WERI-Rb-1 (cell line): ENCODE data around the gene SGPL1.

Source experiments
- DNase-seq: peaks from one replicate; pipeline ENCODE4 v3.0.0-alpha.2; 2020
- H3K27ac ChIP-seq: fragments of 250-450 bp; sonication (Bioruptor Pico); 2 replicates; pipeline ENCODE4 v1.5.1; 2020; ENCODE audit warnings: mild to moderate bottlenecking, moderate library complexity
- H3K27me3 ChIP-seq: fragments of 250-450 bp; sonication (Bioruptor Pico); 2 replicates; pipeline ENCODE4 v1.5.1; 2021; ENCODE audit warnings: mild to moderate bottlenecking, low read depth, moderate library complexity; ENCODE audit not compliant: insufficient read depth, severe bottlenecking
- H3K36me3 ChIP-seq: fragments of 250-450 bp; sonication (Bioruptor Pico); 2 replicates; pipeline ENCODE4 v1.5.1; 2020; ENCODE audit warnings: mild to moderate bottlenecking, moderate library complexity
- H3K4me3 ChIP-seq: 2 replicates; pipeline ENCODE4 v1.5.1; 2011; ENCODE audit warnings: low read depth, mild to moderate bottlenecking, control low read depth, low read length
- H3K9me3 ChIP-seq: fragments of 250-450 bp; sonication (Bioruptor Pico); 2 replicates; pipeline ENCODE4 v1.5.1; 2021; ENCODE audit warnings: mild to moderate bottlenecking, moderate library complexity; ENCODE audit not compliant: severe bottlenecking
- CTCF ChIP-seq: IDR thresholded peaks from 2 replicates; pipeline ENCODE4 v1.5.1; 2011; ENCODE audit warnings: low read depth, mild to moderate bottlenecking, control low read depth, inconsistent platforms, low read length

The SGPL1 gene

DNA sequence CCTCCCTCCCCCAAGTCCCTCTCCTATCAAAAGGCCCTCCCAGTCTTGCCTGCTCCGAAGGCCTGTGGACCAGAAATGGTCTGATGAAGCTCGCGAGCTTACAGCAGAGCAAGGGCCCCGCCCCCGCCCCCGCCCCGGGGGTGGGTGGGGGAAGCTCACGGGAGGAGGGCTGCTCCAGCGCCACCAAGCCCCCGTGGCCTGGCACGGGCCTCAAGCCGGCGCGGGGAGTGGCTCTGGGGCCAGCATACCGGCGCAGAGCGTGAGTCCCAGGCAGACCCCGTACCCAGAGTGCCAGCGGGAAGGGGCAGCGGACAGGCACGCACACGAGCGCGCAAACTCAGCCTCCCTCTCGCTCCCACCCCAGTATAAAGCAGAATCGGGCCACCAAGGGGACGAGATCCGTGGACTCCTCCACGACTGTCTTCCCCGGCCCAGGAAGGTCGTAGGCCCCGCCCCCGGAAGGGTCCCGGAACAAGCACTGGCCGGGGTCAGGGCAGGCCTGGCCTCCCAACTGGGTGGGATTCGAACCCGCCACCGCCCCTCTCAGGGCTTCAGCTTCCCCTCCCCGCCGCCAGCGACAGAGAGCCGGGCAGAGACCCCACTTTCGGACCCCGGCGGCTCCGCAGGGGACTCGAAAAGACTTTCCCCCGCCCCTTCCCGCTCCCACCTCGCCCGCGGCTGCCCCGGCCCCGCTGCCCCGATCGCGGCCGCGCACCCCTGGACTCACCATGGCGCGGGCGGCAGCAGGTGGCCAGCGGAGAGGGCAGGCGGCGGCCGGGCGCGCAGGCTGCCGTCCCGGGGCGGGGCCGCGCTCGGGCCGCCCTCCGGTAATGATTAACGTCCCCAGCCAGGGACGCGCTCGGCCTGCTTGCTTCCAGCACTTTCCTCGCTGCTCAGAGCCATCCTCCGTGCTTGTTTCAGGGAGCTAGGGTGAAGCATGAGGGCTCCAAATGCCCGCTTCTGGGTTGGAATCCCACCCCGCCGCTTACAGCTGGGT, 72.4 kb downstream of the SGPL1 start, which contains the start of gene PCBD1:
Gene PCBD1 (minus strand): TSS at position 762 of the 997 bp plus-strand sequence. CDS start 32 bp downstream, at position 730.
- Histone ChIP-seq H3K36me3 (peaks cover 31% of the 10 kb centered on the region), H3K4me3 (peak within 1 kb of the TSS; percentile 56), H3K9me3 (peaks cover 3% of the 10 kb centered on the region), H3K27me3 (no peaks in the 10 kb centered on the region), H3K27ac (peak within 1 kb of the TSS; percentile 93)
- DNase-seq, result peak; percentile 86
- TF ChIP-seq CTCF, result no peak

DNA sequence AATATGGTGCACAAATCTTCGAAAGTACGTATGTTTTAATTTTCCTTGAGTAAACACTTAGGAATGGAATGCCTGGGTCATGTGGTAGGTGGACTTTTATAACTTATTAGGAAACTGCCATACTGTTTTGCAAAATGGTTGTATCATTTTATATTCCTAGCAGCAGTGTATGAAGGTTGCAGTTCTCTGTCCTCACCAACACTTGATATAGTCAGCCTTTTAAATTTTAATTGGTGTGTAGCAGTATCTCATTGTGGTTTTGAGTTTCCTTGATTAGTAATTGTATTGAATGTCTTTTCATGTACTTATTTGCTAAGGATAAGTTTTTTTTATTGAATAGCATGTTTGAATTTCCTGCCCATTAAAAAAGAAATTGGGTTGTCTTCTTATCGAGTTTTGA, 73.5 kb downstream of the SGPL1 start:
- DNase-seq, result no peak
- TF ChIP-seq CTCF, result no peak
- H3K9me3 ChIP-seq, result peaks cover 3% of the 10 kb centered on the region
- H3K27me3 ChIP-seq, result no peaks in the 10 kb centered on the region
- H3K4me3 ChIP-seq, result no peak overlapping the region
- peak overlapping the region; percentile 2; the same call in 1 of the 2 replicates for H3K27ac ChIP-seq
- H3K36me3 ChIP-seq, result peaks cover 22% of the 10 kb centered on the region

DNA sequence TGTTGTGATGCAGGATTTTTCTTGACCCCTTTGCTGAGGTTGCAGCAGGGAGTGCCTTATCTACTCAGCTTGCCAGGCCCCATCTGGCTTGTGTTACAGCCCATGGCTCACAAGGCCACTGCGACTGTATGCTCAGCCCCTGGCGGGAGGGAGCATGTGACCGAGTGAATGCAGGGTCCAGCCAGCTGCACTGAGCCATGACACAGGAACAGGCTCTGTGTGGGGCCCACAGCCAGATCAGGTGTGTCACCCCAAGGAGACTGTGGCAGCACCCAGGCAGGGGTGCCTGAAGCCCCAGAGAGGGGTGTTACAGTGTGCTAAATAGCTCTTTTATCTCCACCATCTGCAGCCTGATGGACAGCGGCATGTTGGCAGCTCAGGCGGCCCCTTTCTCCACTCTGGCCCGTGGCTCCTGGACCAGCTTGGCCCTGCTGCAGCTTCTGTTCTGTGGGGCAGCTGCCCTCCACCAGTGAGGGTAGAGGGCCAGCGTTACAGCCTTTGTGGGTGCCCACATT, 75.2 kb downstream of the SGPL1 start:
- TF ChIP-seq CTCF, result no peak
- Histone ChIP-seq H3K27ac (peak overlapping the region; percentile 66), H3K27me3 (no peaks in the 10 kb centered on the region), H3K36me3 (peaks cover 6% of the 10 kb centered on the region), H3K9me3 (peaks cover 6% of the 10 kb centered on the region), H3K4me3 (no peak overlapping the region)
- peak; percentile 88 for DNase-seq

DNA sequence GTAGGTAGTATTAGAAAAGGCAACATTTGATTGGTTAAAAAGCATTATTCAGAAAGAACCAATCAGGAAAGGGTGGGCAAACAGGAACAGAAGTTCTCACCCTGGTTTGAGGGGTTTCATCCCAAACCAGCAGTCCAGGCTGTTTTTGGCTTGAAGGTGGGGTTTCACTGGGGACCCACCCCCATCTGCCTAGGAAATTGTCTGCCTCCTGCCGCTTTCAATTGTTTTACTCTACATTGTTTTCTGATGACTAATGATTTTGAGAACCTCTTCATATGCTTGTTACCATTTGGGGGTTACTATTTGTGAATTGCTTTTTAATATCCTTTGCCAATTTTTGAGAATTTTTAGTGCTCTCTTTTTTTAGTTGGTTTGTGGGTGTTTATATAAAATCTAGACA, 75.9 kb downstream of the SGPL1 start:
- peaks cover 6% of the 10 kb centered on the region for H3K9me3 ChIP-seq
- no peak for DNase-seq
- H3K27ac ChIP-seq, result peak overlapping the region; percentile 66
- no peak overlapping the region for H3K4me3 ChIP-seq
- no peaks in the 10 kb centered on the region for H3K27me3 ChIP-seq
- TF ChIP-seq CTCF, result no peak
- H3K36me3 ChIP-seq, result no peaks in the 10 kb centered on the region; the same call in 1 of the 2 replicates

DNA sequence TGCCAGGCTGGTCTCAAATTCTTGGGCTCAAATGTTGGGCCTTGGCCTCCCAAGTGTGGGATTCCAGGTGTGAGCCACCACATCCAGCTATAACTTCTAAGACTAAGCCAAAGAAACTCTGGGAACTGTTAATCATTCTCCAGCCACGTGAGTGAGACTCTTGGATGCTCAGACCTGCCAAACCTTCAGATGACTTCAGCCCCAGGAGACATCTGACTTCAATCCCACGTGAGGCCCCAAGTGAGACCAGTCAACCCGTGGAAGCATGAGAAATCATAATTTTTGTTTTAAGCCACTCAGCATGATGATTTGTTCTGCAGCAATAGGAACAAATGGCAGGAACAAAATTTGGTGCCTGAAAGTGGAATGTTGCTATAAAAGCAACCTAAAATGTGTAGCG, 76.9 kb downstream of the SGPL1 start:
- no peak for TF ChIP-seq CTCF
- DNase-seq, result no peak
- H3K4me3 ChIP-seq, result no peak overlapping the region
- H3K9me3 ChIP-seq, result peaks cover 6% of the 10 kb centered on the region
- H3K27me3 ChIP-seq, result no peaks in the 10 kb centered on the region
- H3K27ac ChIP-seq, result no peak overlapping the region
- H3K36me3 ChIP-seq, result no peaks in the 10 kb centered on the region
